Immature natural killer cell (primary cell): ENCODE results near the gene SV2C. TPM values are rescaled to one million over a fixed set of nuclear protein-coding genes. Genes with fewer than 3 reads are reported as not detected.

ENCODE experiments used
- DNase-seq, 3 donors: peaks; one replicate each; pipeline ENCODE4 v3.0.0; 2022; ENCODE audit warnings: mixed read lengths in 1 of 3
- H3K27ac Mint-ChIP-seq, 6 donors: one replicate each; pipeline ENCODE4 v1.8.0; 2020; ENCODE audit warnings: mixed read lengths in 6 of 6, mild to moderate bottlenecking in 5 of 6, inconsistent platforms in 4 of 6, moderate library complexity in 3 of 6
- H3K27me3 Mint-ChIP-seq, 3 donors: one replicate each; pipeline ENCODE4 v1.8.0; 2020 to 2021; ENCODE audit warnings: low read depth in 3 of 3, mild to moderate bottlenecking in 3 of 3, mixed read lengths in 3 of 3, moderate library complexity in 3 of 3, inconsistent platforms in 1 of 3
- H3K36me3 Mint-ChIP-seq, 3 donors: one replicate each; pipeline ENCODE4 v1.8.0; 2020; ENCODE audit warnings: mixed read lengths in 3 of 3, inconsistent platforms in 2 of 3, mild to moderate bottlenecking in 2 of 3
- H3K4me1 Mint-ChIP-seq, 2 donors: one replicate each; pipeline ENCODE4 v1.8.0; 2020; ENCODE audit warnings: inconsistent platforms in 2 of 2, mild to moderate bottlenecking in 2 of 2, mixed read lengths in 2 of 2, moderate library complexity in 1 of 2
- H3K4me3 Mint-ChIP-seq, 5 donors: one replicate each; pipeline ENCODE4 v1.8.0; 2020; ENCODE audit warnings: mild to moderate bottlenecking in 5 of 5, mixed read lengths in 5 of 5, inconsistent platforms in 3 of 5, moderate library complexity in 3 of 5
- H3K9me3 Mint-ChIP-seq, 6 donors: one replicate each; pipeline ENCODE4 v1.8.0; 2020; ENCODE audit warnings: mild to moderate bottlenecking in 6 of 6, mixed read lengths in 6 of 6, inconsistent platforms in 4 of 6, moderate library complexity in 3 of 6
- polyA plus RNA-seq, 3 donors: library from polyadenylated mRNA; unstranded; fragments of 300-500 nt; fragmentation: Illumina TruSeq; gene quantifications; one replicate each; pipeline ENCODE4 v1.2.3, GENCODE V29; 2021

SV2C gene
- polyA plus RNA-seq, 3 donors from 2014 or later, result not detected

GRCh38 chr5:76207120-76207519 lies 123.9 kb downstream of the SV2C start:
- Mint-ChIP-seq H3K27me3 (peaks cover 0 to 8% (median 0%) of the 10 kb centered on the region in 3 donors), H3K4me1 (no peaks in the 10 kb centered on the region), H3K36me3 (peaks cover 0 to 7% (median 5%) of the 10 kb centered on the region in 3 donors), H3K9me3 (peaks cover 0 to 6% (median 5%) of the 10 kb centered on the region in 6 donors), H3K27ac (no peak overlapping the region), H3K4me3 (no peak overlapping the region)
- DNase-seq, result no peak

GRCh38 chr5:76209297-76209696 lies 126.1 kb downstream of the SV2C start:
- Mint-ChIP-seq H3K4me3 (no peak overlapping the region), H3K9me3 (peaks cover 0 to 6% (median 5%) of the 10 kb centered on the region in 6 donors), H3K27me3 (peaks cover 0 to 8% (median 0%) of the 10 kb centered on the region in 3 donors), H3K4me1 (no peaks in the 10 kb centered on the region), H3K36me3 (peaks cover 0 to 8% (median 7%) of the 10 kb centered on the region in 3 donors), H3K27ac (no peak overlapping the region)
- DNase-seq, result no peak

GRCh38 chr5:76210946-76211345 lies 127.8 kb downstream of the SV2C start:
- Mint-ChIP-seq H3K4me1 (no peaks in the 10 kb centered on the region), H3K27ac (no peak overlapping the region), H3K9me3 (peaks cover 0 to 6% (median 5%) of the 10 kb centered on the region in 6 donors), H3K4me3 (no peak overlapping the region), H3K27me3 (peaks cover 0 to 8% (median 0%) of the 10 kb centered on the region in 3 donors), H3K36me3 (peaks cover 0 to 8% (median 7%) of the 10 kb centered on the region in 3 donors)
- no peak for DNase-seq

GRCh38 chr5:76213858-76214257 lies 130.7 kb downstream of the SV2C start:
- no peaks in the 10 kb centered on the region for H3K4me1 Mint-ChIP-seq
- no peak overlapping the region for H3K4me3 Mint-ChIP-seq
- H3K36me3 Mint-ChIP-seq, result peaks cover 0 to 8% (median 7%) of the 10 kb centered on the region in 3 donors
- no peak for DNase-seq
- no peak overlapping the region for H3K27ac Mint-ChIP-seq
- peaks cover 0 to 5% (median 1%) of the 10 kb centered on the region in 3 donors for H3K27me3 Mint-ChIP-seq
- H3K9me3 Mint-ChIP-seq, result peaks cover 0 to 6% (median 6%) of the 10 kb centered on the region in 6 donors

GRCh38 chr5:76216748-76217147 lies 133.6 kb downstream of the SV2C start:
- H3K27ac Mint-ChIP-seq, result no peak overlapping the region
- H3K36me3 Mint-ChIP-seq, result peaks cover 0 to 4% (median 0%) of the 10 kb centered on the region in 3 donors
- DNase-seq, result no peak
- H3K4me1 Mint-ChIP-seq, result no peaks in the 10 kb centered on the region
- peaks cover 0 to 3% (median 0%) of the 10 kb centered on the region in 6 donors for H3K9me3 Mint-ChIP-seq
- H3K4me3 Mint-ChIP-seq, result no peak overlapping the region
- peaks cover 0 to 3% (median 0%) of the 10 kb centered on the region in 3 donors for H3K27me3 Mint-ChIP-seq

GRCh38 chr5:76219636-76220035 lies 136.5 kb downstream of the SV2C start:
- Mint-ChIP-seq H3K36me3 (no peaks in the 10 kb centered on the region), H3K4me3 (no peak overlapping the region), H3K27me3 (peaks cover 0 to 3% (median 2%) of the 10 kb centered on the region in 3 donors), H3K4me1 (no peaks in the 10 kb centered on the region), H3K27ac (no peak overlapping the region), H3K9me3 (peaks cover 0 to 2% (median 0%) of the 10 kb centered on the region in 6 donors)
- no peak for DNase-seq

- H3K9me3 Mint-ChIP-seq, result no peaks in the 10 kb centered on the region
- no peak for DNase-seq
- H3K27me3 Mint-ChIP-seq, result peaks cover 0 to 3% (median 2%) of the 10 kb centered on the region in 3 donors
- no peak overlapping the region for H3K4me3 Mint-ChIP-seq
- no peak overlapping the region for H3K27ac Mint-ChIP-seq
- no peaks in the 10 kb centered on the region for H3K36me3 Mint-ChIP-seq
- no peaks in the 10 kb centered on the region for H3K4me1 Mint-ChIP-seq
Measured at GRCh38 chr5:76221311-76221710, 138.1 kb downstream of the SV2C start.

GRCh38 chr5:76222318-76222717 lies 139.1 kb downstream of the SV2C start:
- no peak for DNase-seq
- H3K27me3 Mint-ChIP-seq, result peaks cover 0 to 3% (median 2%) of the 10 kb centered on the region in 3 donors
- no peaks in the 10 kb centered on the region for H3K9me3 Mint-ChIP-seq
- no peak overlapping the region for H3K4me3 Mint-ChIP-seq
- H3K4me1 Mint-ChIP-seq, result no peaks in the 10 kb centered on the region
- no peak overlapping the region for H3K27ac Mint-ChIP-seq
- H3K36me3 Mint-ChIP-seq, result no peaks in the 10 kb centered on the region

GRCh38 chr5:76223696-76224095 lies 140.5 kb downstream of the SV2C start:
- no peaks in the 10 kb centered on the region for H3K36me3 Mint-ChIP-seq
- H3K4me3 Mint-ChIP-seq, result no peak overlapping the region
- no peak for DNase-seq
- H3K9me3 Mint-ChIP-seq, result no peaks in the 10 kb centered on the region
- peak overlapping the region in 2 of 6 donors; percentile 2 to 5 for H3K27ac Mint-ChIP-seq
- H3K27me3 Mint-ChIP-seq, result peaks cover 0 to 3% (median 2%) of the 10 kb centered on the region in 3 donors
- no peaks in the 10 kb centered on the region for H3K4me1 Mint-ChIP-seq

GRCh38 chr5:76224898-76225297 lies 141.7 kb downstream of the SV2C start:
- no peak overlapping the region for H3K27ac Mint-ChIP-seq
- no peak overlapping the region for H3K4me3 Mint-ChIP-seq
- no peaks in the 10 kb centered on the region for H3K4me1 Mint-ChIP-seq
- no peaks in the 10 kb centered on the region for H3K36me3 Mint-ChIP-seq
- no peaks in the 10 kb centered on the region for H3K9me3 Mint-ChIP-seq
- H3K27me3 Mint-ChIP-seq, result peaks cover 0 to 3% (median 2%) of the 10 kb centered on the region in 3 donors
- DNase-seq, result no peak

GRCh38 chr5:76225336-76225735 lies 142.2 kb downstream of the SV2C start:
- Mint-ChIP-seq H3K4me3 (no peak overlapping the region), H3K9me3 (no peaks in the 10 kb centered on the region), H3K27me3 (peaks cover 0 to 4% (median 3%) of the 10 kb centered on the region in 3 donors), H3K4me1 (no peaks in the 10 kb centered on the region), H3K27ac (no peak overlapping the region), H3K36me3 (no peaks in the 10 kb centered on the region)
- DNase-seq, result peak; percentile 3 to 22 (median 14)

- Mint-ChIP-seq H3K4me1 (no peaks in the 10 kb centered on the region), H3K27ac (no peak overlapping the region), H3K4me3 (no peak overlapping the region), H3K36me3 (no peaks in the 10 kb centered on the region), H3K27me3 (peaks cover 0 to 2% (median 2%) of the 10 kb centered on the region in 3 donors), H3K9me3 (peaks cover 0 to 1% (median 0%) of the 10 kb centered on the region in 6 donors)
- DNase-seq, result no peak
Measured at GRCh38 chr5:76229900-76230299, 146.7 kb downstream of the SV2C start.

GRCh38 chr5:76230711-76231285 lies 147.6 kb downstream of the SV2C start:
- Mint-ChIP-seq H3K36me3 (no peaks in the 10 kb centered on the region), H3K9me3 (peaks cover 0 to 1% (median 0%) of the 10 kb centered on the region in 6 donors), H3K27ac (no peak overlapping the region), H3K4me1 (no peaks in the 10 kb centered on the region), H3K27me3 (peaks cover 0 to 2% (median 2%) of the 10 kb centered on the region in 3 donors), H3K4me3 (no peak overlapping the region)
- DNase-seq, result no peak

GRCh38 chr5:76234665-76235064 lies 151.5 kb downstream of the SV2C start:
- Mint-ChIP-seq H3K4me1 (no peaks in the 10 kb centered on the region), H3K36me3 (peaks cover 0 to 7% (median 5%) of the 10 kb centered on the region in 3 donors), H3K4me3 (no peak overlapping the region), H3K27me3 (peaks cover 0 to 2% (median 0%) of the 10 kb centered on the region in 3 donors), H3K27ac (no peak overlapping the region), H3K9me3 (peaks cover 0 to 13% (median 8%) of the 10 kb centered on the region in 6 donors)
- no peak for DNase-seq

GRCh38 chr5:76236684-76237083 lies 153.5 kb downstream of the SV2C start:
- no peak for DNase-seq
- H3K36me3 Mint-ChIP-seq, result peaks cover 0 to 7% (median 5%) of the 10 kb centered on the region in 3 donors
- H3K27me3 Mint-ChIP-seq, result peaks cover 0 to 7% (median 2%) of the 10 kb centered on the region in 3 donors
- H3K4me1 Mint-ChIP-seq, result no peaks in the 10 kb centered on the region
- H3K9me3 Mint-ChIP-seq, result peaks cover 0 to 13% (median 8%) of the 10 kb centered on the region in 6 donors
- no peak overlapping the region for H3K4me3 Mint-ChIP-seq
- H3K27ac Mint-ChIP-seq, result no peak overlapping the region
